Memory B cell (primary cell): ENCODE results near the gene SLC26A6.

Experiments
- ATAC-seq: fragments of 150-1000 bp; cut with Tn5 transposase; 2 replicates; pipeline ENCODE4 v1.10.0; 2021; ENCODE audit warnings: low read depth, mild to moderate bottlenecking, moderate library complexity
- DNase-seq, 2 donors: peaks; one replicate each; pipeline ENCODE4 v3.0.0; 2022; ENCODE audit warnings: low spot score in 2 of 2
- H3K27ac Mint-ChIP-seq: one replicate; pipeline ENCODE4 v1.8.0; 2022; ENCODE audit warnings: mild to moderate bottlenecking, moderate library complexity, mixed read lengths
- H3K27me3 Mint-ChIP-seq: one replicate; pipeline ENCODE4 v1.8.0; 2022; ENCODE audit warnings: mixed read lengths
- H3K36me3 Mint-ChIP-seq: one replicate; pipeline ENCODE4 v1.8.0; 2022; ENCODE audit warnings: mild to moderate bottlenecking, mixed read lengths
- H3K4me1 Mint-ChIP-seq: one replicate; pipeline ENCODE4 v1.8.0; 2022; ENCODE audit warnings: mixed read lengths
- H3K4me3 Mint-ChIP-seq: one replicate; pipeline ENCODE4 v1.8.0; 2022; ENCODE audit warnings: mild to moderate bottlenecking, moderate library complexity, mixed read lengths
- H3K9me3 Mint-ChIP-seq: one replicate; pipeline ENCODE4 v1.8.0; 2022; ENCODE audit warnings: mixed read lengths

Gene SLC26A6

DNA sequence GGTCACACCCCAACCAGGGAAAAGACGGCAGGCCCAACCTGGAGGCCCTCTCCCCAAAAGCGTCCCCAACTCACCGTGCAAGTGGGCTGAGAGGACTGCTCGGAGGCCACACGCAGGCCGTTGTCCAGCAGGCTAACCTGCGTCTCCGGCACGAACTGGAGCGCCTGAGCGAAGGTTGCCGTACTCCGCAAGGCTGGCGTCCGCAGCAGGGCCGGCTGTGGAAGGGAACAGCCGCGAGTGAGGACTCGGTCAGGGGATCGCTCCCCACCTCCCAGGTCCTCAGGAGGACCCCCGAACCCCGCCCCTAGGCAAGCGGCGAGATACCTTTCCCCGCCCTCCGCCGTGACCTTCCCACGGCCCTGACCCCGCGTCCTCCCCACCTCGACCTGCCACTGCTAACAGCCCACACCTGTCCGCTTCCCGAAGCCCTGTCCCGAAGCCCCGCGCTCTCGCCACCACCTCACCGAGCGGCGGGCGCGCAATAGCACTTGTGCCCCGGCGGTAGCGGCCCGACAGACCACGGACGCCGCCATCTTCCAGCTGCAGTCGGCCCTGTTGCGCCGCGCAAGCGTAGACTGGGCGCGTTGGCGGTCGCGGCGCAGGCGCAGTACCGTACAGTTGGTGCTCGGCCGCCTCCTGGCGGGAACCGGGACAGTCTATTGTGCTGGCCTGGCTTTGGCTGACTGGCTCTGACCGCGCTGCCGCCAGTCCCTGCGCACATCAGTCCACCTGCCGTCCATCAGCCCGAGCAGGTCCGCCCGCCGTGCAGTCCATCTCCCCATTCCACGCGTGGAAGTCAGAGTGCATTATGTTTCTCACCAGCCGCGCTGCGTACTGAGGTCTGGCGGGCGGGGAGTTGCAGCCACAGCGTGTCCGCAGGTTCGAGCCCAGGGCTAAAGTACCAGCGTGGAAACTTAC, 25.9 kb downstream of the SLC26A6 start, which contains the start of gene UQCRC1:
Gene UQCRC1, minus strand, starts transcription at position 559 of the 918 bp plus-strand sequence. Its CDS starts 26 bp downstream, at position 533.
- Mint-ChIP-seq H3K36me3 (peaks cover 6% of the 10 kb centered on the region), H3K9me3 (no peaks in the 10 kb centered on the region), H3K27ac (peak within 1 kb of the TSS; percentile 99), H3K4me3 (peak within 1 kb of the TSS; percentile 100), H3K27me3 (no peaks in the 10 kb centered on the region), H3K4me1 (peaks cover 9% of the 10 kb centered on the region)
- ATAC-seq (peak; percentile 98), DNase-seq (peak; percentile 88 to 91)

DNA sequence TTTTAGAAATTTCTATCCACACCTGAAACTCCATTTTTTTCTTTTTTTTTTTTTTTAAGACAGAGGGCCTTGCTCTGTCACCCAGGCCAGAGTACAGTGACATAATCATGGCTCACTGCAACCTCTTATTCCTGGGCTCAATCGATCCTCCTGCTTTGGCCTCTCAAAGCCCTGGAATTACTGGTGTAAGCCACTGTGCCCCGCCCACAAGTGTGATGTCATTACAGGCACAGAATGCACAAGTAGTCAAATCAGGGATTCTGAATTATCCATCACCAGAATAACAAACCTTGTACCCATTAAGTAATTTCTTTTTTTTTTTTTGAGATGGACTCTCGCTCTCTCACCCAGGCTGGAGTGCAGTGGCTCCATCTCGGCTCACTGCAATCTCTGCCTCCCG, 27.7 kb downstream of the SLC26A6 start:
- DNase-seq (no peak), ATAC-seq (no peak)
- peak overlapping the region; percentile 17 for H3K4me3 Mint-ChIP-seq
- H3K27ac Mint-ChIP-seq, result no peak overlapping the region
- H3K4me1 Mint-ChIP-seq, result peaks cover 9% of the 10 kb centered on the region
- H3K36me3 Mint-ChIP-seq, result peaks cover 12% of the 10 kb centered on the region
- H3K27me3 Mint-ChIP-seq, result no peaks in the 10 kb centered on the region
- no peaks in the 10 kb centered on the region for H3K9me3 Mint-ChIP-seq

DNA sequence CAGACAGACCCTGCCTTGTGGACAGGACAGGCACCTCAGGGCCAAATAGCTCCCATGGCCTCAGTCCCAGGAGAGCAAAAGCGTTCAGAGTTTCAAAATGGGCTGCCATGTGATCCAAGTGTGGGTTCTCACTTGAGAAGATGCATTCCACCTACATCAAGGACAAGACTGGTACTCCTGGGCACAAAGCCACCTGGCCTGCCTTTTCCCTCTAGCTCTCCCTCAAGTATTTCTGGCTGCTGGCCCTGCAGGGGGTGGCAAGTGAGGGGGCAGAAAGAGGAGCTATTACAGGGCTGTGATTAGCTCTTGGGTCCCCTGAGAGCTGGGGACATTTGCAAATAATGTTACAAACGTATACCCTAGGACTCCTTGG, 33.7 kb downstream of the SLC26A6 start:
- no peak overlapping the region for H3K27ac Mint-ChIP-seq

DNA sequence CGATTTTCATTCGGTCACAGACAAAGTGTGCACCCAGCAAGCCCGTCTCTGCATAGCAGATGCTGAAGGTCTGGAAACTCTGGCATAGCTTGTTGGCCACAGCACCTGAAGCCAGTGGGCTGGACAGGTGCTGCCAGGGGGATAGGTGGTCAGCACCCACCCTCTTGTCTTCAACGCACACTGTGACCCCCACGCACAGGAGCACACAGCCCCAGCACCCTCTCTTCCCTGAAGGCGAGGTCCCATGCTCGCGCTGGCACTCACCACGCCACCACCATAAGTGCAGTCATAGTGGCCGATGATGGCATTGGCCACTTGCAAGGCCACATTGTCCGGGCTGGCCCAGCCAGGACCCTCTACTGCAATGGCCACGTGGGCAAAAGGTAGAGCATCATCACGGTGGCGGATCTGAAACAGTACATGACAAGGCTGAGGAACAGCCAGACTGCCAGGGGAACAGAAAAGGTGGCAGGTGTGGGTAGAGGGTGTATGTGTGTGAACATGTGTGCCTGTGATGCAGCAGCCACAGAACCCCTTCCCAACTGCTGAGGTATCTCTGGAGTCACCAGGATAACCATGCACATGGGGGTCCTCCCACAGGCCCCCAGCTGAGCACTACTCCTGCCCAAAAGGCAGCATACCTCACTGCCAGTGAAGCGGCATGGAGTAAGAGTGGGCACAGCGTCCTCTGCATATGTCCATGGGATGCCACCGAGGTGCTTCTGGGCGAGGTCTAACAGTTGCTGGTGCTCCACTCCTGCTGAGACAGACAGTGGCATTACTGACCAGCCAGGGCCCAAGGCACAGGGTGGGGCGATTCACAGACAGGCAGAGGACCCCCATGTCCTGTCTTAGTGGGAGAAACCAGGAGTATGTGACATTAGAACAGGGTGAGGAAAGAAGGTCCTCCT, 34.3 kb downstream of the SLC26A6 start:
- DNase-seq (no peak), ATAC-seq (no peak)
- Mint-ChIP-seq H3K27me3 (peaks cover 3% of the 10 kb centered on the region), H3K4me3 (no peak overlapping the region), H3K4me1 (peaks cover 5% of the 10 kb centered on the region), H3K27ac (no peak overlapping the region), H3K9me3 (no peaks in the 10 kb centered on the region), H3K36me3 (peaks cover 29% of the 10 kb centered on the region)

More for the DNA sequence above, 33.7 kb downstream of the SLC26A6 start:
- Mint-ChIP-seq H3K4me3 (no peak overlapping the region), H3K27me3 (no peaks in the 10 kb centered on the region), H3K36me3 (peaks cover 31% of the 10 kb centered on the region), H3K9me3 (no peaks in the 10 kb centered on the region), H3K4me1 (peaks cover 3% of the 10 kb centered on the region)
- DNase-seq, result no peak
- no peak for ATAC-seq

DNA sequence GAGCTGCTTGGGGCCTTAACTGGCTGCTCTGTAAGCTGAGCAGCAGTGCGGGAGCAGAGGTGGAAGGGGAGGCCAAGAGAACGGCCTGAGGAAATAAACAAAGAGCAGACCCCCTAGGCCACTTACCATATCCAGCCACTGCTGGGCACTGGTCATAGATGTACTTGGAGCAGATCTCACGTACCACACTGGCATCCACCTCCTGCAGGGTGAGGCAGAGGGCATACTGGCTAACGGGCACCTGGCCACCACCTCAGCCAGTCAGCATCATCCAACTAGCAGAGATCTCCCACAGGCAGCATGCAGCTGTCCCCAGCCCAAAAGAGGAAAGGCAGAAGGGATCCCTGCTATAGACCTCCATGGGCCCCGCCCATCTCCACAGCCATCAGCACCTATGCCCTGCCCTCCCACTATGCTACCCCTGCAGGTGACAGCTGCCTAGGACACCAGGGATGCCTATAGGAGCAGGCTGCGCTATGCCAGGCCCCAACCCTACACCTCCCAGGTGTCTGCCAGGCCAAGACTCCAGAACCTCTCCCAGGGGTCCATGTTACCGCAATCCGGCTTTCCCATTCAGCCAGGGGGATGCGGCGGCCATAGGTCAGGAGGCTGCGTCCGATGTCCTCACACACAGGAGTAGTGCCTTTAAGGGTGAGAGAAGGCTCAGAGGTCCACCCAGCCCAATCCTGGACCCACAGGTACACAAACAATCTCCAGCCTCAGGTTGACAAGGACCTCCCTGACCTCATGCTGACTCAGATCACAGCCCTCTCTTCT, 35.6 kb downstream of the SLC26A6 start:
- DNase-seq, result no peak
- Mint-ChIP-seq H3K4me1 (peaks cover 11% of the 10 kb centered on the region), H3K27me3 (peaks cover 4% of the 10 kb centered on the region), H3K9me3 (no peaks in the 10 kb centered on the region), H3K36me3 (peaks cover 29% of the 10 kb centered on the region), H3K27ac (no peak overlapping the region), H3K4me3 (no peak overlapping the region)
- ATAC-seq, result no peak

DNA sequence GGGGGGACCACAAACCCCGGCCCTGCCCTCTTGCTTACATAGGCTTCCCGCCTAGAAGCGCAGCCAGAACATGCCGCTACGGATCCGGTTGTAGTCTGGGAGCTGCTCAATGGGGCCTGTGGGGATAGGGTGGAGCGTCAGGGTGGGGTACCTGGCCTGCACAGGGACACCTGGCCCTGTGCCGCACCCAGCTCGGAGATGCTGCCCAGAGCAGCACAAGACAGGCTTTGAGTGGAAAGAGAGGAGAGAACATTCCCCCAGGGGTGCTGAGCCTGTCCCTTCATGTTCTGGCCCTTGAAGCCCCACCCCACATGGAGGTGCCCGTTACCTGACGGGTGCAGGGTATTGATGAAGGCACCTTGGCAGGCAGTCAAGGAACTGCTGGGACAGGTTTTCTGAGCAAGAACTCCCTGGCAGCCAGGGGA, 36.2 kb downstream of the SLC26A6 start:
- H3K36me3 Mint-ChIP-seq, result peaks cover 29% of the 10 kb centered on the region
- H3K27me3 Mint-ChIP-seq, result peaks cover 9% of the 10 kb centered on the region
- DNase-seq (no peak), ATAC-seq (no peak)
- H3K9me3 Mint-ChIP-seq, result no peaks in the 10 kb centered on the region
- H3K27ac Mint-ChIP-seq, result no peak overlapping the region
- peaks cover 14% of the 10 kb centered on the region for H3K4me1 Mint-ChIP-seq
- H3K4me3 Mint-ChIP-seq, result no peak overlapping the region

DNA sequence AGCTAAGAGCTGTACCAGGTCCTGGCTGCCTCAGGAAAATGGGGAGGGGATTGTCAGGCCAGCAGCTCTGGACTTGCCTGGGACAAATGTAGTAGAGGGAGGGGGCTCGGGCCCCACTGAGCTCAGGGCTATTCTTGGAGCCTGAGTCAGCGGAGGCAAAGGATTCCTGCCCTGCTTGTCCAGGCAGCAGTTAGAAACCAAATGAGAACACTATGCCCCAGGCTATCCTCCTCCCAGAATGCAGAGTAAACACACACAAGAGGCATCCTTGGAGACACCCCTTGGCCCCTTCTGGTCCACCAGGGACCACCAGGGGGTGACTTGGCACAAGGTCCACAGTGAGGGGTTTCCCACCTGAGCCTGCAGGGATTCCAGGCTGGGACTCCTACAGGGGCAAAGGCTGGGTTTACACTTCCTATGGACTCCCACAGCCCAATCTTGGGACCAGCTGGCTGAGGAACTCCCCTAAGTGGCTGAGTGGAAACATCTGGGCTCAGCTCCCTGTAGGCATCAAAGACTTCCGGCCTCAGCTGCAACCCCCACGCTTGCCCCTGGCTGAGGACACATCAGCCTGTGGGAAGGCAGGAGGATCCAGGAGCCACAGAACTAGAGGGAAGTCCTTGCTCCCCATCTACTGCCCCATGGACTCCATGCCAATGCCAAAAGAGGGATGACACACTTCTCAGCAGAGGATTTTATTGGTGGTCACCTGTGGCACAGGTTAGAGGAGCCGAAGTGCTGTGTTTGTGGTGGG, 36.8 kb downstream of the SLC26A6 start:
- no peaks in the 10 kb centered on the region for H3K9me3 Mint-ChIP-seq
- H3K4me1 Mint-ChIP-seq, result peaks cover 14% of the 10 kb centered on the region
- no peak overlapping the region for H3K27ac Mint-ChIP-seq
- H3K4me3 Mint-ChIP-seq, result no peak overlapping the region
- DNase-seq, result no peak
- peaks cover 9% of the 10 kb centered on the region for H3K27me3 Mint-ChIP-seq
- ATAC-seq, result no peak
- H3K36me3 Mint-ChIP-seq, result peaks cover 29% of the 10 kb centered on the region

DNA sequence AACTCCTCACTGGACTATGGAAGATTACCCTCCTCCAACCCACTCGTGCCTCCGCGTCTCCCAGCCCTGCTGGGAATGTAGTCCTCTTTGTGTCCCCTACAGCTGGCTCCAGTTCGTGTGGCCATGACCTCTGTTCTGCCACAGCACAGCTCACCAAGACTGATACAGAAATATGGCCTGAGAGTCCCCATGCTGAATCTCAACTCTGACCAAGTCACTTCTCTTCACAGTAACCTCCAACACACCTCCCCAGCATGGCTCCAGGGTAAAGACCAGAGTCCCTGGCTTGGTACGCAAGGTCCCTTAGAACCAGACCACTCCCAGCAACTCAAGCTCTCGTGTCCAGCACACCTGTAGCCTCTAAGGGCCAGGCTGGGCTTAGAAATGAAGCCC, 37.9 kb downstream of the SLC26A6 start:
- Mint-ChIP-seq H3K4me1 (peaks cover 14% of the 10 kb centered on the region), H3K27me3 (peaks cover 13% of the 10 kb centered on the region), H3K4me3 (no peak overlapping the region), H3K9me3 (no peaks in the 10 kb centered on the region), H3K27ac (no peak overlapping the region), H3K36me3 (peaks cover 23% of the 10 kb centered on the region)
- no peak for ATAC-seq
- DNase-seq, result no peak

DNA sequence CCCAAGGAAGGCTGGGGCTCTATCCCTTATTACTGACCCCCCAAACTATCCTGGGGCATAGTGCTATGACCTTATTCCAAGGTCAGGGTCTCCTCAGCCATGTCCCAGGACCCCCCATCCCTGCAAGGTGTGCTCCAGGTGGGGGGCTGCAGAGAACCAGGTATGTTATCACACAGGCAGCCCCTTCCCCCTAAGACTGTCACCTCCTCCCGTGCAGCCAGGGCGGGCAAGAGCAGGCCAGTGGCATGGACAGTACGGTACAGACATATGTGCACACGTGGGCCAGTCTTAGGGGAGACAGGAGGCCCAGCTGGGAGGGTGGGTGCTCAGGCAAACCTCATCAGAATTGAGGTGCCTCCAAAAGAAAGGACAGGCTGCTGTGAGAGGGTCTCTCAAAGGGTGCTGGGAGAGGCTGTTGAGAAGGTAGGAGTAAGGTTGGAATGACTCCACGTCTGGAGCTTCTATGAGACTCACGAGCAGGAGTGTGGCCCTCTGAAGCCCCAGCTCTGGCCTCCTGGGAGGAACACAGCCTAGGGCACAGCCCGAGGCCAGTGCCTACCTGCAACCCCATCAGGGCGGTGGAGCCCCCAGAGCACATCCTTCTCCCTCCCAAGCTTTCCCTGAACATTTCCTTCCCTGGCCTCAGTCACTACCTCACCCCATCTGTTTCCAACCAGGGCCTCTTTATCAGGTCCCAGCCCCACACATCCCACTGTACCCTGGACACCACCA, 38.4 kb downstream of the SLC26A6 start:
- no peaks in the 10 kb centered on the region for H3K9me3 Mint-ChIP-seq
- H3K36me3 Mint-ChIP-seq, result peaks cover 20% of the 10 kb centered on the region
- peaks cover 13% of the 10 kb centered on the region for H3K27me3 Mint-ChIP-seq
- H3K27ac Mint-ChIP-seq, result peak overlapping the region; percentile 84
- no peak overlapping the region for H3K4me3 Mint-ChIP-seq
- no peak for DNase-seq
- ATAC-seq, result no peak
- H3K4me1 Mint-ChIP-seq, result peaks cover 14% of the 10 kb centered on the region

DNA sequence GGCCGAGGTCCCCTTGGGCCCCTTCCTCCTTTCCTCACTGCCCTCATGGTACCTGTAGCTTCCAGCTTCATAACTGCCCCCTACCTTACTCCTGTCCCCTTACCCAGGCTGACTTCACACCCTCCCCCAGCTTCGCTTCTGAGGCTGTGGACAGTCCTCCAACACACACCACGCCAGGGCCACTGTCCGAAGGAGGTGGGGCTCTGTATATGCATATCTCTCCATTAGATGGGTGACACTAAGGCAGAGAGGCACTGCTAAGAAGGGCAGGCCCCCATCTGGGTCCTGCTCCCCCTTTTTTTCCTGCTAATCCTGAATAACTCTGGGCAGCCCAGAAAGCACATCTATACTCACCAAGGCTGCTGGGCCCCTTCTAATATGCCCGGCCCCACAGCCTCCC, 39.1 kb downstream of the SLC26A6 start:
- DNase-seq, result no peak
- peaks cover 14% of the 10 kb centered on the region for H3K4me1 Mint-ChIP-seq
- peak overlapping the region; percentile 84 for H3K27ac Mint-ChIP-seq
- ATAC-seq, result no peak
- no peak overlapping the region for H3K4me3 Mint-ChIP-seq
- H3K27me3 Mint-ChIP-seq, result peaks cover 14% of the 10 kb centered on the region
- H3K9me3 Mint-ChIP-seq, result no peaks in the 10 kb centered on the region
- H3K36me3 Mint-ChIP-seq, result peaks cover 20% of the 10 kb centered on the region

DNA sequence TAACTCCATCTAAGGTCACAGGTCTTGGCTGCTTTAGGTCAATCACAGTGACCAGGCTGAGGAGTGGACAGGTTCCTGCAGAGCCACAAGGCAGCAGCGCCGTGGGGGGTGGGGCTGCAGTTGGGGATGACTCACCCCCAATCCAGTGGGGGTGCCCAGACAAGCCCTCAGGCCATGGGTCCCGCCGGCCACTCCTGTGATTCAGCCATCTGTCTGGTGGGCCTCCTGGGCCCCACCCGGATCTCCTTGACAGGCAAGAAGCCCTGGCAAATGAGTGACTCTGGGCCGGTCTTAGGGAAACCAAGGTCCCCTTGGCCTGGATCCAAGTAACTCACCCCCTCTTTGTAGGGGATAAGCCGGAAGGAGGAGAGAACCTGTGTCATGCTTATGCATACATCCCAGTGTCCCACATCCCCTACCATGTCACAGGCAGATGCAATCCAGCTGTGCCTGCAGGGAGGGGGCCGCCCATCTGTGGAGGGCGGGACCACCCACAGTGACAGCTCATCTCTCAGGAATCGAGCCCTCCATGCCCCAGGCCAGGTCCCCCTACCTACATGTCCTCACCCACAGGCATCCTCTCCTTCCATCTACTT, 39.6 kb downstream of the SLC26A6 start:
- H3K4me3 Mint-ChIP-seq, result no peak overlapping the region
- H3K9me3 Mint-ChIP-seq, result no peaks in the 10 kb centered on the region
- H3K36me3 Mint-ChIP-seq, result peaks cover 19% of the 10 kb centered on the region
- ATAC-seq (no peak), DNase-seq (no peak)
- H3K27ac Mint-ChIP-seq, result peak overlapping the region; percentile 84
- peaks cover 14% of the 10 kb centered on the region for H3K4me1 Mint-ChIP-seq
- peaks cover 19% of the 10 kb centered on the region for H3K27me3 Mint-ChIP-seq

DNA sequence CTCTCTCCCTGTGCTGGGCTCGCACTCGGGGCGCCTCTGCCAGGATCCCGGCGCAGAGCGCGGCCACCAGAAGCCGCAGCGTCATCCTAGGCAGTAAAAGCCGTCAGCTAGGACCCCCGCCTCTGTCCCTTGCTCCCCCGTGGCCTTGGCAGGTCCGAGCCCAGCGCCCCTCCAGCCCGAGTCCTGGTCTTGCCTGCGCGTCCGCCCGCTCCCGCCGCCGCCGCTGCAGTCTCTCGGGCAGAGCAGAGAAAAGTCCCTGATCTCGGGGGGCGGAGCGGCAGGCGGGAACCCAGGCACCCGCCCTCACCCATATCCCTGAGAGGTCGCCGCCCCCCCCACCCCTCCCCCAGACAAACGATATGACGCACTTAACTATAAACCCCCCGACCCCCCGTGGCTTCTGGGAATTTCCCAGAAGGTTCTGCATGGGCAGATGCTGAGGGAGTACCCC, 40.2 kb downstream of the SLC26A6 start, which contains the start of gene COL7A1:
Gene COL7A1, minus strand, starts transcription at position 255 of the 451 bp plus-strand sequence. Its CDS starts 170 bp downstream, at position 85.
- H3K27me3 Mint-ChIP-seq, result peaks cover 23% of the 10 kb centered on the region

More for the DNA sequence above, 40.2 kb downstream of the SLC26A6 start, which contains the start of gene COL7A1:
- peak within 1 kb of the TSS; percentile 84 for H3K27ac Mint-ChIP-seq
- H3K4me3 Mint-ChIP-seq, result peak within 1 kb of the TSS; percentile 53
- H3K36me3 Mint-ChIP-seq, result peaks cover 14% of the 10 kb centered on the region
- no peaks in the 10 kb centered on the region for H3K9me3 Mint-ChIP-seq
- ATAC-seq (peak; percentile 76), DNase-seq (peak in 1 of 2 donors; percentile 18)
- peaks cover 14% of the 10 kb centered on the region for H3K4me1 Mint-ChIP-seq
